ENCODE data around the gene ANKRD33B. TPM values are rescaled to one million over a fixed set of nuclear protein-coding genes. Genes with fewer than 3 reads are reported as not detected.

Gene ANKRD33B
- total and polyA plus RNA-seq, 2 of the 8 experiments (the other 6 are each of a cell fraction or from before 2014, with no cell fraction given), result 6.9 to 20.6 TPM

DNA sequence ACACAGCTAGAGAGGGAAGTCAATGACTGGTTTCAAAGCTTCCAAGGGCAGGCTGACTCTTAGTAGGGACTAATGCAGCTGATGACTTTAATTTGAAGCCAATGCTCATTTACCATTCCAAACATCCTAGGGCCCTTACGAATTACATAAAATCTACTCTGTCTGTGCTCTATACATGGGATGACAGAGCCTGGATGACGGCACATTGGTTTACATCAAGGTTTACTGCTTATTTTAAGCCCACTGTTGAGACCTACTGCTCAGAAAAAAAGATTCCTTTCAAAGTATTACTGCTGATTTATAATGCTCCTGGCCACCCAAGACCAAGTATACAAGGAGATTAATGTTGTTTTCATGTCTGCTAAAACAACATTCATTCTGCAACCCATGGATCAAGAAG is 123.0 kb downstream of the ANKRD33B start (continued):
- no peak for TF ChIP-seq CHD2 (IDR thresholded peaks at IDR 0.05; ENCODE audit: low read length)
- TF ChIP-seq NANOG (IDR thresholded peaks at IDR 0.05; ENCODE audit: insufficient read depth, low read depth, low read length, poor library complexity, severe bottlenecking), result no peak
